GM12872 (cell line): Measurements from ENCODE around the gene TPRG1L.

ENCODE experiments used
- TF ChIP-seq, protein P1 (sequence below): IDR thresholded peaks from 3 replicates; pipeline ENCODE4 v1.5.1; 2011; ENCODE audit warnings: low read depth, mild to moderate bottlenecking, low read length, moderate library complexity; ENCODE audit not compliant: insufficient read depth

Gene TPRG1L

DNA sequence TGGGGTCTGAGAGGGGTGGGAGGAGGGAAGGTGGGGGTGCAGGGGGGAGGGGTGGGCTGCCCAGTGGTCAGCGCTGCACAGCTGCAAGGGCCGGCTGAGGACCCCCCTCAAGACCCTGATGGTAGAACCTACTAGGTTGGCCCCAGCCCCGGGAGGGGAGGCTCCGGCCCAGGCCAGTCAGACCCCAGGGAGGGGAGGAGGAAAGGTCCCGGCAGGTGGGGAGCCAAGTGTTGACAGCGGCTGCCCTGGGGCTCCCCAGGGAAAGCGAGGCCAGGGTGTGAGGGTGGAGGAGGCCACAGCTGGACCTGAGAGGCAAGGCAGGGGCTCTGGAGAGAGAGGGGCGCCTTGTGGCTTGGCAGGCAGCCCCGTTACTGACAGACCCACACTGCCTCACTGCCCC lies 44.6 kb upstream of the TPRG1L start:
- TF ChIP-seq, protein P1, sequence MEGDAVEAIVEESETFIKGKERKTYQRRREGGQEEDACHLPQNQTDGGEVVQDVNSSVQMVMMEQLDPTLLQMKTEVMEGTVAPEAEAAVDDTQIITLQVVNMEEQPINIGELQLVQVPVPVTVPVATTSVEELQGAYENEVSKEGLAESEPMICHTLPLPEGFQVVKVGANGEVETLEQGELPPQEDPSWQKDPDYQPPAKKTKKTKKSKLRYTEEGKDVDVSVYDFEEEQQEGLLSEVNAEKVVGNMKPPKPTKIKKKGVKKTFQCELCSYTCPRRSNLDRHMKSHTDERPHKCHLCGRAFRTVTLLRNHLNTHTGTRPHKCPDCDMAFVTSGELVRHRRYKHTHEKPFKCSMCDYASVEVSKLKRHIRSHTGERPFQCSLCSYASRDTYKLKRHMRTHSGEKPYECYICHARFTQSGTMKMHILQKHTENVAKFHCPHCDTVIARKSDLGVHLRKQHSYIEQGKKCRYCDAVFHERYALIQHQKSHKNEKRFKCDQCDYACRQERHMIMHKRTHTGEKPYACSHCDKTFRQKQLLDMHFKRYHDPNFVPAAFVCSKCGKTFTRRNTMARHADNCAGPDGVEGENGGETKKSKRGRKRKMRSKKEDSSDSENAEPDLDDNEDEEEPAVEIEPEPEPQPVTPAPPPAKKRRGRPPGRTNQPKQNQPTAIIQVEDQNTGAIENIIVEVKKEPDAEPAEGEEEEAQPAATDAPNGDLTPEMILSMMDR = no peak

DNA sequence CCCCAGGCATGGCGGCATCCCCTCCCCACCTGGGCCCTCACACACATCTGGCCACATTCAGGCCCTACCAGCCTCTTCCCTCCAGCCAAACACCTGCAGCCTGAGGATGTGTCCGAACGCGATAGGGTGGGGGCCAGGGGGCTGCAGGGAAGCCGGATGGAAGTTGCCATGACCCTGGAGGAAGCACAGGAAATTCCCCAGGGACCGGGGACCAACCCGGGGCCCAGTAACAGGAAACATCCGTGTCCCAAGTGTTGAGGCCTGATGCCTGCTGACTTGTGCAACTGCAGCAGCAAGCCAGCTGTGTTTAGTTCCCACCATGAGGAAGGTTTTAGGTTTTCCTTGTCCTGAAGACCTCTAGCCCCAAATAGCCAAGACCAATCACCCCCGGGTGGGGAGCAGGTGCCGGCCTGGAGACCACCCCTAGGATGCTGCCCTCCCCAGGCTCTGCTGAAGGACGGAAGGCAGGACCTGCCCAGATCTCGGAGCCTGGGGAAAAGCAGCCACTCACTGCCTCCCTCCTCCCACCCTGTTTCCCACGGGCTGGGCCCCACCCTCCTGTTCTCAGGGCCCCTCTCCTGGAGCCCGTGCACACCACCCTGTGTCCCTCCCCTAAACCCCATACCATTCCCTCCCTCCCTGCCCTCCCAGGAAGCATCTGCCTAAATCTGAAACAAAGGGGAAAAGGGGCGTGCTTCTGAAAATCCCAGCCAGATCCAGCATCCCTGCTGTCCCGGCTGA lies 43.3 kb upstream of the TPRG1L start:
- TF ChIP-seq, protein P1 = no peak

DNA sequence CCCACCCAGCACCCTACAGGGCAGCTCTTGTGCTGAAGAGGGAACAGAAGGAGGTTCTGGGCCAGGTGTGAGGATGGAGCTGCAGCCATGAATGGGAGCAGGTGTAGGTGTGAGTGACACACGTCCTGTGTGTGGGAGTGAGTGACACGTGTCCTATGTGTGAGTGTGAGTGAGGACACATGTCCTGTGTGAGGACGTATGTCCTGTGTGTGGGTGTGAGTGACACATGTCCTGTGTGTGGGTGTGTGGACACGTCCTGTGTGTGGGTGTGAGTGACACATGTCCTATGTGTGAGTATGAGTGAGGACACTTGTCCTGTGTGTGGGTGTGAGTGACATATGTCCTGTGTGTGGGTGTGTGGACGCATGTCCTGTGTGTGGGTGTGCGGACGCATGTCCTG lies 39.9 kb upstream of the TPRG1L start:
- TF ChIP-seq, protein P1 = no peak

DNA sequence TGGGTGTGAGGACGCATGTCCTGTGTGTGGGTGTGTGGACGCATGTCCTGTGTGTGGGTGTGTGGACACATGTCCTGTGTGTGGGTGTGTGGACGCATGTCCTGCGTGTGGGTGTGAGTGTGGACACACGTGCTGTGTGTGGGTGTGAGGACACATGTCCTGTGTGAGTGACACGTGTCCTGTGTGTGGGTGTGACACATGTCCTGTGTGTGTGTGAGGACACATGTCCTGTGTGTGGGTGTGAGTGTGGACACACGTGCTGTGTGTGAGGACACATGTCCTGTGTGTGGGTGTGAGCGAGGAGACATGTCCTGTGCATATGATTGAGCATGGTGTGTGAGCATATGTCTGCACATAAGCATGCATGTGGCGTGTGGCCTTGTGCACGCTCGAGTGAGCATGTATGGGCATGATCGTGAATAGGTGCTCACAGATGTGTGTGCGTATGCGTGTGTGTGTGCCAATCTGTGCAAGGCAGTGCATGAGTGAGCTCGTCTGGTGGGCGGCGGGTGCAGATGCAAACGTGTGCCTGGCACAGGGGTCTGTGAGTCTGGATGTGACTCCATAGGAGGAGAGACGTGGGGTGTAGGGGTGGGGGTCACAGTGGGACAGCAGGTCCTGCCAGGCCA lies 38.8 kb upstream of the TPRG1L start:
- TF ChIP-seq, protein P1 = no peak

DNA sequence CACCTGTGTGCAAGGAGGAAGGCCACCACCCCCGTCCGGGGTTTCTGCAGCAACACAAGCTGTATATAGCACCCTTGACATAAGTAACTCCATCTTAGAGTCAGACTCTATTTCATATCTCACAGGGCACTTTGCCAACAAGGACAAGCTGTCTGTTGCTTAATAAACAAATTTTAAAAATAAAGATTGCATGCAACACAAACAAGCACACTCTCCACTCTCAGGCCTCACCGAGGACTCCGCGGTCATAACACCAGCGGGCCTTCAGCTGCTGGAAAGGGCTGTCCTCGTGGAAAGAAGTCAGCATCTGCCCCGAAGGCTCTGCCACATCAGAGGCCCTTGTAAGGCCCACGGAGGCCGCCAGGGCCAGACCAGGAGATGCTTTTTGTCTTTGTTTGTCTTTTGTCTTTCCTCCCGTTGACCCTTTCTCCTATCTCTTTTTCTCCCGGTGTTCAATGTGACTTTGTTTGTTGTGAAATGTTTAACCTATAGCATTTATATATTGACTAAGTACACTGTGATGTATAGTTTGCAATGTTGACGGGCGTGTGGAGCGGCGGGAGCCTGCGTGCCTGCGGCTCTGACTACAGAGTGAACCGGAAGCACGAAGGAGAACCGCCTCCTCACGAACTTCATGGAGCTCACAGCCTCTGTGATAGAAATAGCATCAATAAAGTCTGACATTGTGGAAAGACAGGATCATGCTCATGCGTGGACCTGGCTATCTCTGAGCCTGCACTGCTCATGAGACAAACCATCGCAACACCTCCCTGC lies 37.6 kb upstream of the TPRG1L start:
- TF ChIP-seq, protein P1 = no peak

DNA sequence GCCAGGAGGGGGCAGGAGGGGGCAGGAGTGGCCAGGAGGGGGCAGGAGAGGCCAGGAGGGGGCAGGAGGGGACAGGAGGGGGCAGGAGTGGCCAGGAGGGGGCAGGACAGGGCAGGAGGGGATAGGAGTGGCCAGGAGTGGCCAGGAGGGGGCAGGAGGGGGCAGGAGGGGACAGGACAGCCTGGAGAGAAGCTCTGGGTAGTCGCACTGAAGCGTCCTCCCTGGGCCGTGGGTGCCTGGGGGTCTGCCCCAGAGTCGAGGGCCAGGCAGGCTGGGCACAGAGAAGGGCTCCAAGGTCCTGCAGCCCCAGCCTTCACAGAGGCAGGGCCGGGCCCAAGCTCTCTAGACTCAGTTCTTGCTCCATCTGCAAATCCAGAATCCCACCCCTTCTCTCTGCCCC lies 36.4 kb upstream of the TPRG1L start:
- TF ChIP-seq, protein P1 = no peak

DNA sequence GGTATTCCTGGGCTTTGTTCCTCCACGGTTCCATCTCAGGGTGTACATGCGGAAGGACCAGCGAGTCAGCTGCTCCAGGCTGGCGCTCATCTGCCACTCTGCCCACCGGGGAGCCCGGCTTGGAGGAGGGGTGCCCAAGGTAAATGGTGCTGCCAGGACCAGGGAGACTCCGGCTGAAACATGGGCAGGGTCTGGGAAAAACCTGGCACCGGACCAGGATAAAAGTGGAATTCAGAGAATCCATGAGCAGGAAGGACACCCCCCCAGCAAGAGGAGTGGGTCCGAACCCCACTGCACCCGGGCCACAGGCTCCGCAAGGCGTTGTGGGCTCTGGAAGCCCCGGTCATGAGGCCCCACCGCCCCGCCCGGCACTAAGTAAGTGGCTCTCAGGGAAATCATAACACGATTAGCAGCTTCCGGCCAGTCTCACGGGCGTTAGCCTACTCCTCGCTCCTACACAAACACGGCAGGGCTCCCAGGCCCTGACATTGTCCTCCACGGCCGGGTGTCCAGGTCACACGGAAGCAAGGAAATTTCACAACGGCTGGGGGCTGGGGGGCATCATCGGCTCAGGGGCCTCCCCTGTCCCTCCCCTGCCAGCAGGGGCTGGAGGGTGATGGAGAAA lies 34.6 kb upstream of the TPRG1L start:
- TF ChIP-seq, protein P1 = no peak
